Heart left ventricle (tissue), 16 donors: ENCODE results near the gene ETS2. TPM values are rescaled to one million over a fixed set of nuclear protein-coding genes. Genes with fewer than 3 reads are reported as not detected.

Source experiments
- ATAC-seq, 4 donors: fragments of 200-7000 bp; cut with Tn5 transposase; one replicate each; pipeline ENCODE4 v1.9.1; 2020 to 2022; ENCODE audit warnings: moderate library complexity in 4 of 4, mild to moderate bottlenecking in 3 of 4, moderate number of reproducible peaks in 1 of 4
- DNase-seq, 5 donors: peaks; one replicate each; pipeline ENCODE4 v3.0.0-alpha.2; 2020
- H3K27ac ChIP-seq, 12 donors: fragments of 200-600 bp; sonication (generic) in 4 of 12; one replicate each; pipeline versions ENCODE4 v1.5.0 to v1.8.0; 2016 to 2022; ENCODE audit warnings: mild to moderate bottlenecking in 2 of 12
- H3K27me3 ChIP-seq, 9 donors: fragments of 200-600 bp; sonication (generic) in 2 of 9; one replicate each; pipeline versions ENCODE4 v1.5.1 to v1.8.0; 2016 to 2022; ENCODE audit warnings: mild to moderate bottlenecking in 3 of 9
- H3K36me3 ChIP-seq, 9 donors: fragments of 200-600 bp; sonication (generic) in 2 of 9; one replicate each; pipeline versions ENCODE4 v1.5.0 to v1.8.0; 2018 to 2022; ENCODE audit warnings: mild to moderate bottlenecking in 2 of 9
- H3K4me1 ChIP-seq, 12 donors: fragments of 200-600 bp; sonication (generic) in 4 of 12; one replicate each; pipeline versions ENCODE4 v1.5.0 to v1.8.0; 2016 to 2022; ENCODE audit warnings: mild to moderate bottlenecking in 3 of 12
- H3K4me3 ChIP-seq, 12 donors: fragments of 200-600 bp; sonication (generic) in 4 of 12; one replicate each; pipeline versions ENCODE4 v1.5.0 to v1.8.0; 2017 to 2022; ENCODE audit warnings: mild to moderate bottlenecking in 9 of 12, moderate library complexity in 4 of 12
- H3K9me3 ChIP-seq, 12 donors: fragments of 200-600 bp; sonication (generic) in 4 of 12; one replicate each; pipeline versions ENCODE4 v1.5.0 to v1.8.0; 2016 to 2022; ENCODE audit warnings: mild to moderate bottlenecking in 1 of 12
- POLR2A ChIP-seq, 2 donors: fragments of 450-650 bp; IDR thresholded peaks; one replicate each; pipeline ENCODE4 v1.6.1; 2017; ENCODE audit warnings: antibody characterized with exemption in 2 of 2, mild to moderate bottlenecking in 2 of 2, moderate library complexity in 2 of 2
- WGBS, 4 donors: extraction: QIAGEN DNeasy Blood & Tissue Kit in 2 of 4; methylation state at CpG; one replicate each; pipeline versions ENCODE4 v1.1.5 to v1.1.7; 2013 to 2018; 5-methylcytosine and 5-hydroxymethylcytosine counted together
- intact Hi-C, 10 donors: fragments of 100-400 bp; cut with DNase I; formaldehyde crosslinking; loops; one replicate each; pipeline versions ENCODE4 v1.11.1 to v1.14.2; 2022
- polyA plus RNA-seq, 2 donors: library from polyadenylated mRNA; stranded (reverse); fragments of 200-250 nt; gene quantifications; one replicate each; pipeline ENCODE4 v1.2.3, GENCODE V29; 2013
- total RNA-seq, 9 donors: library from RNA; depleted of rRNA in 2 of 9; stranded (reverse); fragments of >200 nt in 2 of 9; fragmentation: NEBNext Ultra II Directional in 3 of 9; extraction: Animal tissue kit (Norgen Biotek cat#: 25700) in 3 of 9; gene quantifications; one replicate each; pipeline versions ENCODE4 v1.1.0 to v1.2.4, GENCODE V29; 2016 to 2023
- TF ChIP-seq, protein P1 (sequence below), 12 donors: fragments of 200-600 bp; sonication (generic) in 4 of 12; IDR thresholded peaks; one replicate each; pipeline versions ENCODE4 v1.5.0 to v1.8.0; 2018 to 2022; ENCODE audit warnings: antibody characterized with exemption in 12 of 12, mild to moderate bottlenecking in 5 of 12
- donor health status: ischemic (EF 13 %, LVEDD 7.1; RV severe dilation, severe dysfunction).
- donor health status: healthy with polysubstance abuse.
- donor health status: DM: no; HTN: yes; CAD: no.
- donor health status: DM: no; HTN: no; CAD: no.
- donor health status: ischemic (EF 25% LVEDD 6.9; RV normal size, moderate dysfunction).
- donor health status: ischemic (EF 25% LVEDD 5.7; RV mildly dilated, moderate dysfunction).
- donor health status: healthy.
- donor health status: DM: yes; HTN: yes; CAD: no.
- donor health status: ischemic (EF 35%, LVEDD 5.7; RV mildly dilated, moderate dysfunction).
- donor health status: nonischemic (EF 11% LVEDD 7.7; RV severe dilation, severe dysfunction).
- donor health status: DM: yes; HTN: yes; CAD: no.
- donor health status: PGD.
- donor health status: ischemic (EF 29% LVEDD 5.4; RV normal size, mild dysfunction).
- donor health status: nonischemic (EF 23%, LVEDD 6.1; RV moderate dilation, normal function).

Gene ETS2
- total and polyA plus RNA-seq, 11 donors = 19.0 to 92.7 (median 41.0) TPM

DNA sequence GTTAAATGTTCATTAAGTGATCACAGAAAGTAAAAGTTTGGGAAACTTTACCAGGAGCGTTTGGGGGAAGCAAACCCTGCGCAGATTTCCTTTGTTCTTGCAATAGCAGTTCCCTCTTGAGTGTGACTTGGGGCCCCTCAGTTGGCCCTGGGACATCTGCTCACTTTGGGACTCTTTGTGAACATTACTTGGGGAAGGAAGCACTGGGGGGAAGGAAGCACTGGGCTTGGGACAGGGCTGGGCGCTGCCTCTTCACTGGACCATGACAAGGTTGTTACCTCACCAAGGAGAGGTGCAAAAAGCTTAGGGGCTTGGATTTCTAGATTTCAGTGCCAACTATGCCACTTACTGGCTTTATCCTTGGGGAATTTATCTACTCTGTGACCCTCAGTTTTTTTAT, 63.5 kb downstream of the ETS2 start:
- Histone ChIP-seq H3K4me1 (peaks cover 0 to 9% (median 0%) of the 10 kb centered on the region in 12 donors), H3K27me3 (no peaks in the 10 kb centered on the region), H3K4me3 (no peak overlapping the region), H3K27ac (no peak overlapping the region), H3K36me3 (no peaks in the 10 kb centered on the region), H3K9me3 (peaks cover 0 to 4% (median 0%) of the 10 kb centered on the region in 12 donors)
- peak in 1 of 5 donors; percentile 49 for DNase-seq
- WGBS, 4 donors = 76 to 93% (median 80%) methylated on average over 3 of the region's 3 CpGs
- ATAC-seq = peak in 3 of 4 donors; percentile 47 to 77 (median 62)
- intact Hi-C loops = loop anchor here in 1 of 10 donors (5.0 kb wide), 1 partner anchor 33 kb away; no protein-coding TSS in a partner anchor
- TF ChIP-seq POLR2A (IDR thresholded peaks at IDR 0.05) = no peak
- TF ChIP-seq, protein P1, sequence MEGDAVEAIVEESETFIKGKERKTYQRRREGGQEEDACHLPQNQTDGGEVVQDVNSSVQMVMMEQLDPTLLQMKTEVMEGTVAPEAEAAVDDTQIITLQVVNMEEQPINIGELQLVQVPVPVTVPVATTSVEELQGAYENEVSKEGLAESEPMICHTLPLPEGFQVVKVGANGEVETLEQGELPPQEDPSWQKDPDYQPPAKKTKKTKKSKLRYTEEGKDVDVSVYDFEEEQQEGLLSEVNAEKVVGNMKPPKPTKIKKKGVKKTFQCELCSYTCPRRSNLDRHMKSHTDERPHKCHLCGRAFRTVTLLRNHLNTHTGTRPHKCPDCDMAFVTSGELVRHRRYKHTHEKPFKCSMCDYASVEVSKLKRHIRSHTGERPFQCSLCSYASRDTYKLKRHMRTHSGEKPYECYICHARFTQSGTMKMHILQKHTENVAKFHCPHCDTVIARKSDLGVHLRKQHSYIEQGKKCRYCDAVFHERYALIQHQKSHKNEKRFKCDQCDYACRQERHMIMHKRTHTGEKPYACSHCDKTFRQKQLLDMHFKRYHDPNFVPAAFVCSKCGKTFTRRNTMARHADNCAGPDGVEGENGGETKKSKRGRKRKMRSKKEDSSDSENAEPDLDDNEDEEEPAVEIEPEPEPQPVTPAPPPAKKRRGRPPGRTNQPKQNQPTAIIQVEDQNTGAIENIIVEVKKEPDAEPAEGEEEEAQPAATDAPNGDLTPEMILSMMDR (IDR thresholded peaks at IDR 0.05) = no peak

DNA sequence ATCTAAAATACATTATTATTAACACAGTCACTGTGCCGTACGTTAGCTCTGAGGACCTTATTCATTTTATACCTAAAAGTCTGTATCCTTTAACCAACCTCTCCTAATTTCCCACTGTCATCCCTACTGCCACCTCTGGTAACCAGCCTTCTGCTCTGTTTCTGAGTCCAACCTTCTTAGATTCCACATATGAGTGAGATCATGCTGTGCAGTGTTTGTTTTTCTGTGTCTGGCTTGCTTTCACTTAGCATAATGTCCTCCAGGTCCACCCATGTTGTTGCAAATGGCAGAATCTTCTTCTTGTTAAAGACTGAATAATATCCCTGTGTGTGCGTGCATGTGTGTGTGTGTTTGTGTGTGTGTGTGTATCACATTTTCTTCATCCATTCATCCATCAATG, 64.2 kb downstream of the ETS2 start:
- 78 to 98% (median 88%) methylated on average over 3 of the region's 3 CpGs for WGBS, 4 donors
- DNase-seq (no peak), ATAC-seq (no peak)
- Histone ChIP-seq H3K9me3 (peaks cover 0 to 4% (median 0%) of the 10 kb centered on the region in 12 donors), H3K27ac (no peak overlapping the region), H3K27me3 (no peaks in the 10 kb centered on the region), H3K4me3 (no peak overlapping the region), H3K36me3 (no peaks in the 10 kb centered on the region), H3K4me1 (peaks cover 0 to 9% (median 0%) of the 10 kb centered on the region in 12 donors)
- intact Hi-C loops = loop anchor here in 1 of 10 donors (5.0 kb wide), 1 partner anchor 32 kb away; no protein-coding TSS in a partner anchor
- TF ChIP-seq, protein P1 (IDR thresholded peaks at IDR 0.05) = no peak
- TF ChIP-seq POLR2A (IDR thresholded peaks at IDR 0.05) = no peak
